ENCODE data around the gene ZBTB16.

ZBTB16 gene

GRCh38 chr11:114151631-114152030 is 92.1 kb downstream of the ZBTB16 start:
- Histone ChIP-seq H3K27ac (replicated peaks) (no peak overlapping the region), H3K4me3 (replicated peaks; ENCODE audit: insufficient read depth, low read length) (no peak overlapping the region), H3K27me3 (ENCODE audit: insufficient read depth, poor library complexity, severe bottlenecking) (no peaks in the 10 kb centered on the region)
- TF ChIP-seq SPI1 (IDR thresholded peaks at IDR 0.05; ENCODE audit: borderline replicate concordance, low read depth) (no peak), GABPA (IDR thresholded peaks at IDR 0.05; ENCODE audit: low read depth) (no peak)
- DNase-seq (ENCODE audit: low read depth in 1 of 2, low spot score in 1 of 2): no peak

GRCh38 chr11:114152162-114152561 is 92.7 kb downstream of the ZBTB16 start:
- Histone ChIP-seq H3K4me3 (replicated peaks; ENCODE audit: insufficient read depth, low read length) (no peak overlapping the region), H3K27me3 (ENCODE audit: insufficient read depth, poor library complexity, severe bottlenecking) (no peaks in the 10 kb centered on the region), H3K27ac (replicated peaks) (no peak overlapping the region)
- TF ChIP-seq SPI1 (IDR thresholded peaks at IDR 0.05; ENCODE audit: borderline replicate concordance, low read depth) (no peak), REST (IDR thresholded peaks at IDR 0.05; ENCODE audit: insufficient replicate concordance, low read depth) (no peak), GABPA (IDR thresholded peaks at IDR 0.05; ENCODE audit: low read depth) (no peak), POLR2AphosphoS5 (IDR thresholded peaks at IDR 0.05; ENCODE audit: low read depth) (no peak)
- TF ChIP-seq, protein P1, sequence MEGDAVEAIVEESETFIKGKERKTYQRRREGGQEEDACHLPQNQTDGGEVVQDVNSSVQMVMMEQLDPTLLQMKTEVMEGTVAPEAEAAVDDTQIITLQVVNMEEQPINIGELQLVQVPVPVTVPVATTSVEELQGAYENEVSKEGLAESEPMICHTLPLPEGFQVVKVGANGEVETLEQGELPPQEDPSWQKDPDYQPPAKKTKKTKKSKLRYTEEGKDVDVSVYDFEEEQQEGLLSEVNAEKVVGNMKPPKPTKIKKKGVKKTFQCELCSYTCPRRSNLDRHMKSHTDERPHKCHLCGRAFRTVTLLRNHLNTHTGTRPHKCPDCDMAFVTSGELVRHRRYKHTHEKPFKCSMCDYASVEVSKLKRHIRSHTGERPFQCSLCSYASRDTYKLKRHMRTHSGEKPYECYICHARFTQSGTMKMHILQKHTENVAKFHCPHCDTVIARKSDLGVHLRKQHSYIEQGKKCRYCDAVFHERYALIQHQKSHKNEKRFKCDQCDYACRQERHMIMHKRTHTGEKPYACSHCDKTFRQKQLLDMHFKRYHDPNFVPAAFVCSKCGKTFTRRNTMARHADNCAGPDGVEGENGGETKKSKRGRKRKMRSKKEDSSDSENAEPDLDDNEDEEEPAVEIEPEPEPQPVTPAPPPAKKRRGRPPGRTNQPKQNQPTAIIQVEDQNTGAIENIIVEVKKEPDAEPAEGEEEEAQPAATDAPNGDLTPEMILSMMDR (IDR thresholded peaks at IDR 0.05; ENCODE audit: insufficient read depth, low read length): no peak
- no peak for DNase-seq (ENCODE audit: low read depth in 1 of 2, low spot score in 1 of 2)

- no peak for DNase-seq (ENCODE audit: low read depth in 1 of 2, low spot score in 1 of 2)
- no peak for TF ChIP-seq REST (IDR thresholded peaks at IDR 0.05; ENCODE audit: insufficient replicate concordance, low read depth)
- TF ChIP-seq, protein P1 (IDR thresholded peaks at IDR 0.05; ENCODE audit: insufficient read depth, low read length): no peak
- TF ChIP-seq GABPA (IDR thresholded peaks at IDR 0.05; ENCODE audit: low read depth): no peak
- H3K27me3 ChIP-seq (ENCODE audit: insufficient read depth, poor library complexity, severe bottlenecking): no peaks in the 10 kb centered on the region
- H3K4me3 ChIP-seq (replicated peaks; ENCODE audit: insufficient read depth, low read length): no peak overlapping the region
- H3K27ac ChIP-seq (replicated peaks): no peak overlapping the region
Measured at GRCh38 chr11:114152785-114153184, 93.3 kb downstream of the ZBTB16 start.

DNA sequence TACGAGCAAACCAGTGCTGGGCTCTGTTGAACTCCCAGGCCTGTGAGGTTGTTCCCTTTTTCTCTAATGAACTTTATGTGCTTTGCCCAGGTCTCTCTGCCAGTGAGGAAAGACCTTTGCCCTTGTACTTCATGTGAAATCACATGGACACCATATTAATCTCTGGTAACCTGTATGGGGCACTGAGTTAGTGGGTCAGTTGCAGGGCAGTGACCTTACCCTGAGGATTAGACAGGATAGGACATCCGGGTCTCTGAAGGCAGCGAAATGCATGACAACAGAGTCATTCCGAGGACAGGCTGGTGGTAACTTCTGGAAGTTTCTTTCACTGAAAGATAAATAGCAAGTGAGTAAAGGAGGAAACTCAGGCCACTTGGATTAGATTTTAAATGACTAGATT is 93.7 kb downstream of the ZBTB16 start:
- TF ChIP-seq SPI1 (IDR thresholded peaks at IDR 0.05; ENCODE audit: borderline replicate concordance, low read depth) (no peak), GABPA (IDR thresholded peaks at IDR 0.05; ENCODE audit: low read depth) (no peak), POLR2AphosphoS5 (IDR thresholded peaks at IDR 0.05; ENCODE audit: low read depth) (no peak), REST (IDR thresholded peaks at IDR 0.05; ENCODE audit: insufficient replicate concordance, low read depth) (no peak)
- TF ChIP-seq, protein P1 (IDR thresholded peaks at IDR 0.05; ENCODE audit: insufficient read depth, low read length): no peak
- Histone ChIP-seq H3K27ac (replicated peaks) (no peak overlapping the region), H3K4me3 (replicated peaks; ENCODE audit: insufficient read depth, low read length) (no peak overlapping the region), H3K27me3 (ENCODE audit: insufficient read depth, poor library complexity, severe bottlenecking) (no peaks in the 10 kb centered on the region)
- no peak for DNase-seq (ENCODE audit: low read depth in 1 of 2, low spot score in 1 of 2)

Data from HL-60 (cell line).